HG02588 (cell line): ENCODE results near the gene GRM8.

Source experiments
- ATAC-seq: cut with Tn5 transposase; IDR thresholded peaks from one replicate; pipeline ENCODE4 v1.9.1; 2021; ENCODE audit warnings: mild to moderate bottlenecking, moderate library complexity; ENCODE audit not compliant: unreplicated experiment

The GRM8 gene

GRCh38 chr7:126453104-126453503 is 799.6 kb downstream of the GRM8 start:
- no peak for ATAC-seq

- peak; percentile 94 for ATAC-seq
Observed at GRCh38 chr7:126450269-126450671, 802.5 kb downstream of the GRM8 start.

GRCh38 chr7:126449611-126450268 is 803.0 kb downstream of the GRM8 start:
- ATAC-seq, result peak; percentile 13

- ATAC-seq, result no peak
Observed at GRCh38 chr7:126447984-126448383, 804.8 kb downstream of the GRM8 start.

- no peak for ATAC-seq
Observed at GRCh38 chr7:126445991-126446390, 806.8 kb downstream of the GRM8 start.

GRCh38 chr7:126443951-126444350 is 808.8 kb downstream of the GRM8 start:
- ATAC-seq, result no peak

GRCh38 chr7:126442908-126443307 is 809.8 kb downstream of the GRM8 start:
- ATAC-seq, result no peak

GRCh38 chr7:126441745-126442144 is 811.0 kb downstream of the GRM8 start:
- ATAC-seq, result no peak

- ATAC-seq, result no peak
Observed at GRCh38 chr7:126440542-126440941, 812.2 kb downstream of the GRM8 start.

GRCh38 chr7:126436213-126436868 is 816.4 kb downstream of the GRM8 start:
- ATAC-seq, result no peak

- ATAC-seq, result no peak
Observed at GRCh38 chr7:126426652-126427051, 826.1 kb downstream of the GRM8 start.

- ATAC-seq, result no peak
Observed at GRCh38 chr7:126424985-126425384, 827.8 kb downstream of the GRM8 start.

GRCh38 chr7:126419047-126419446 is 833.7 kb downstream of the GRM8 start:
- ATAC-seq, result no peak

- ATAC-seq, result peak; percentile 75
Observed at GRCh38 chr7:126411821-126412383, 840.8 kb downstream of the GRM8 start.

- peak; percentile 34 for ATAC-seq
Observed at GRCh38 chr7:126411032-126411820, 841.5 kb downstream of the GRM8 start.

GRCh38 chr7:126403040-126403439 is 849.7 kb downstream of the GRM8 start:
- no peak for ATAC-seq

GRCh38 chr7:126401918-126402317 is 850.8 kb downstream of the GRM8 start:
- no peak for ATAC-seq

GRCh38 chr7:126398851-126399529 is 853.8 kb downstream of the GRM8 start:
- ATAC-seq, result no peak

GRCh38 chr7:126398285-126398684 is 854.5 kb downstream of the GRM8 start:
- no peak for ATAC-seq

- ATAC-seq, result no peak
Observed at GRCh38 chr7:126394406-126394805, 858.3 kb downstream of the GRM8 start.
